ENCODE results near the gene OSBPL10.

GRCh38 chr3:31793821-31794220, 187.2 kb downstream of the OSBPL10 start:
- TF ChIP-seq CTCF (IDR thresholded peaks at IDR 0.05): no peak
- TF ChIP-seq EZH2 (IDR thresholded peaks at IDR 0.05): no peak

All from neural progenitor cell (in vitro differentiated cells).